Vagina (tissue), 2 donors: Measurements from ENCODE around the gene ALOXE3. TPM values are rescaled to one million over a fixed set of nuclear protein-coding genes. Genes with fewer than 3 reads are reported as not detected.

ENCODE experiments used
- DNase-seq, 2 donors: peaks; one replicate each; pipeline ENCODE4 v3.0.0-alpha.2; 2017; ENCODE audit errors: extremely low spot score in 2 of 2
- H3K27ac ChIP-seq: fragments of 200-600 bp; sonication (generic); one replicate; pipeline ENCODE4 v1.5.1; 2019
- H3K27me3 ChIP-seq: fragments of 200-600 bp; sonication (generic); one replicate; pipeline ENCODE4 v1.5.1; 2019
- H3K36me3 ChIP-seq, 2 donors: fragments of 200-600 bp; sonication (generic); one replicate each; pipeline ENCODE4 v1.5.1; 2017 to 2019
- H3K4me1 ChIP-seq: fragments of 200-600 bp; sonication (generic); one replicate; pipeline ENCODE4 v1.5.1; 2019
- H3K4me3 ChIP-seq, 2 donors: fragments of 200-600 bp; sonication (generic); 1 replicate in 1 of 2; 2 replicates in 1 of 2; pipeline ENCODE4 v1.5.1; 2016 to 2019
- H3K9me3 ChIP-seq: fragments of 200-600 bp; sonication (generic); one replicate; pipeline ENCODE4 v1.5.1; 2019
- POLR2A ChIP-seq, 2 donors: fragments of 450-650 bp; IDR thresholded peaks; one replicate each; pipeline ENCODE4 v1.6.1; 2017; ENCODE audit warnings: antibody characterized with exemption in 2 of 2, mild to moderate bottlenecking in 2 of 2, moderate library complexity in 2 of 2
- POLR2AphosphoS5 ChIP-seq, 2 donors: sonication (generic); formaldehyde crosslinking; IDR thresholded peaks; one replicate each; pipeline ENCODE4 v1.9.0; 2017; ENCODE audit warnings: antibody characterized with exemption in 2 of 2, mild to moderate bottlenecking in 2 of 2, low read depth in 1 of 2; ENCODE audit not compliant: insufficient read depth in 1 of 2
- intact Hi-C: fragments of 100-400 bp; cut with DNase I; formaldehyde crosslinking; loops from one replicate; pipeline ENCODE4 v1.15.1; 2023
- total RNA-seq: library from RNA; depleted of rRNA; stranded (reverse); fragments of >200 nt; gene quantifications from one replicate; pipeline ENCODE4 v1.2.3, GENCODE V29; 2016
- TF ChIP-seq, protein P1 (sequence below), 3 experiments: fragments of 450-650 bp in 2 of 3; fragments of 200-600 bp in 1 of 3; sonication (generic) in 1 of 3; IDR thresholded peaks; one replicate each; pipeline ENCODE4 v1.5.1; 2017 to 2019; ENCODE audit warnings: antibody characterized with exemption in 3 of 3, mild to moderate bottlenecking in 2 of 3, moderate library complexity in 2 of 3

The ALOXE3 gene
- total RNA-seq, 1 donor from 2014 or later, result 1.5 TPM

DNA sequence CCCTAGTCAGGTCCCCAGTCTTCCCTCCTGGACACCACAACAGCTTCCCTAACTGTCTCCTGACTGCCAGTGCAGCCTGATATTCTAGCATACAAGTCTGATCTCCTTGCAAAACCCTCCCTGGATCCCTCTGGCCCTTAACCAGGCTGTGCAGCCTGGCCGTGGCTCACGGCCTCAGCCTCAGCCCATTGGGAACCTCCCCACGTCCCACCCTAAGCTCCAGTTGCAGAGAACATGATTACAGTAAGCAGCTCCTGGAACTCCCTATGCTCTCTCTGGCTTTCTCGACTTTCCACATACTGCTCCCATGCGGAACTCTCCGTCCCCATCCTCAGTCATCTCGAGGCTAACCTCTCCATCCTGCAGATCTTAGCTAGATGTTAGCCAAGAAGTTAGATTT, 43.8 kb downstream of the ALOXE3 start:
- DNase-seq, result no peak
- intact Hi-C loops, result no loop called here
- peaks cover 28% of the 10 kb centered on the region for H3K4me1 ChIP-seq
- no peak overlapping the region for H3K27ac ChIP-seq
- TF ChIP-seq POLR2AphosphoS5 (IDR thresholded peaks at IDR 0.05; ENCODE audit: insufficient read depth in 1 of 2, low read depth in 1 of 2) (no peak), POLR2A (IDR thresholded peaks at IDR 0.05) (no peak)
- TF ChIP-seq, protein P1, sequence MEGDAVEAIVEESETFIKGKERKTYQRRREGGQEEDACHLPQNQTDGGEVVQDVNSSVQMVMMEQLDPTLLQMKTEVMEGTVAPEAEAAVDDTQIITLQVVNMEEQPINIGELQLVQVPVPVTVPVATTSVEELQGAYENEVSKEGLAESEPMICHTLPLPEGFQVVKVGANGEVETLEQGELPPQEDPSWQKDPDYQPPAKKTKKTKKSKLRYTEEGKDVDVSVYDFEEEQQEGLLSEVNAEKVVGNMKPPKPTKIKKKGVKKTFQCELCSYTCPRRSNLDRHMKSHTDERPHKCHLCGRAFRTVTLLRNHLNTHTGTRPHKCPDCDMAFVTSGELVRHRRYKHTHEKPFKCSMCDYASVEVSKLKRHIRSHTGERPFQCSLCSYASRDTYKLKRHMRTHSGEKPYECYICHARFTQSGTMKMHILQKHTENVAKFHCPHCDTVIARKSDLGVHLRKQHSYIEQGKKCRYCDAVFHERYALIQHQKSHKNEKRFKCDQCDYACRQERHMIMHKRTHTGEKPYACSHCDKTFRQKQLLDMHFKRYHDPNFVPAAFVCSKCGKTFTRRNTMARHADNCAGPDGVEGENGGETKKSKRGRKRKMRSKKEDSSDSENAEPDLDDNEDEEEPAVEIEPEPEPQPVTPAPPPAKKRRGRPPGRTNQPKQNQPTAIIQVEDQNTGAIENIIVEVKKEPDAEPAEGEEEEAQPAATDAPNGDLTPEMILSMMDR (IDR thresholded peaks at IDR 0.05), result no peak
- H3K36me3 ChIP-seq, result no peaks in the 10 kb centered on the region
- no peaks in the 10 kb centered on the region for H3K9me3 ChIP-seq
- H3K27me3 ChIP-seq, result peaks cover 10% of the 10 kb centered on the region
- no peak overlapping the region for H3K4me3 ChIP-seq

DNA sequence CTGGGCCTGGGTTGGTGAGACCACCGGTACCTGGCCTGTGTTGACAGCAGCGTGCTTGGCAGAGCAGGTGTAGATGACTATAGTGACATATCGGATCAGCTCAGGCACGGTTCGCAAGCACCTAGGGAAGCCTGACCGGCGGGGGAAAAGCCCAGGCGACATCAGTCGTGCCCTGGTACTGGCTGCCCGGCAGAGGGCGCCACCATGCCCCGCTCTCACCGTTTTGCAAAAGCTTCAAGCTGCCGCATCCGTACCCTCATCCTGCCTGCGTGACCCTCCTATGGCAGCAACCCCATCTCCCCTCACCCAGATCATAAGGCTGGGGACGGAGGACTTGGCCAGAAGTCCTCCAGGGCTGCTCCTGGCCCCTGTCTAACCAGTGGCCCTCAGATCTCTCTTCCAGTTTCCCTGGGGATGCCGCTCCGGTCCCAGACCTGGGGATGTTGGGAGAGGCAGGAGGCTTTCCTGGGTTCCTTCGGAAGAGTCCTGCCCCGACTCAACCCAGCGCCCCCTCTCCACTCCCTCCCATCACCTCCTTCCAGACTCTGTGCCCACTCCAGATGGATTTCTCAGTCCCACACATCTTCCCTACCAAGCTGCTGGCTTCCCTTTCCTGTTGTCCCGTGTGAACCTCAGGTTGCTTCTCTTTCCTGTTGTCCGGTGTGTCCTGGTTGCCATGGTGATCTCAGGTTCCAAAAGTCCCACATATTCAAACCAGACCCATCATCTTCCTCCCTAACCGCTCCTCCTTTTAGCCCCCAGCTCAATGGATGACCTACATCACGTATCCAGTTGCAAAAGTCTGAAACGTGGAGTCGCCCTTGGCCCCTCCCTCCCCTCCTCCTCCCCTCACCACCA, 44.5 kb downstream of the ALOXE3 start:
- peaks cover 21% of the 10 kb centered on the region for H3K4me1 ChIP-seq
- H3K27ac ChIP-seq, result no peak overlapping the region
- H3K36me3 ChIP-seq, result no peaks in the 10 kb centered on the region
- peak overlapping the region in 1 of 2 donors; percentile 2 for H3K4me3 ChIP-seq
- no peak for DNase-seq
- H3K27me3 ChIP-seq, result peaks cover 10% of the 10 kb centered on the region
- intact Hi-C loops, result no loop called here
- TF ChIP-seq, protein P1 (IDR thresholded peaks at IDR 0.05), result peak in 2 of 3 experiments; percentile 51 to 60
- no peak for TF ChIP-seq POLR2AphosphoS5 (IDR thresholded peaks at IDR 0.05; ENCODE audit: insufficient read depth in 1 of 2, low read depth in 1 of 2)
- H3K9me3 ChIP-seq, result no peaks in the 10 kb centered on the region

DNA sequence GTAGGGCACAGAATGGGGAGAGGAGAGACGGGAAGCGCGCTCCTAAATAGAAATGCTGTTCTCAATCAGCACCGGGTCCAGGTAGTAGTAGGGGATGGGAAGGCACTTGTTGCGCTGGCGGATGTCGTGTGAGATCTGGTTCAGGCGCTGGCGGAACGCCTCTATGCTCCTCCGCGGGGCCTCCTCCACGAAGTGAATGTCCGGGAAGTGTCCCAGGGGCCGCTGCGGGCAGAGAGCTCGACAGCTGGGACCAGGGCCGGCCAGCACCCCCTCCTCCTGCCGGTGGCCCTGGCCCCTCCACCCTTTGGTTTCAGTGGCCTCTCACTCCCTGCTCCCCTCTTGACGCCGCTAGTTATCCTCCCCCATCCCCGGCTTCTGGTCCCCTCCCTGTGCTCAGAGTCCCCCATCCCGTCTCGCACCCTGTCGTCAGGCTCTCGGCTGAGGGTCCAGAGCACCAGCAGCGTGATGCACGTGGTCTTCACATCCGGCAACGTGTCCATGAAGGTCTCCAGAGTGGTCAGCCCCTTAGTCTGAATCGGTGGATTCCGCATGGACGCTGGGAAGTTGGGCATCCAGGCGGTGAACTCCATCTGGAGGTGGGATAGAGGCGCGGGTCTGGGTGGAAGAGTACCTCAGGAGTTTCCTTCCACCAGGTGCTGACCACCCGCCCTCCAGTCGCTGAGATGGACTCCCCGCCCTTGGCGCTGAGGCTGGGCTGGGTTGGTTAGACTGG, 45.4 kb downstream of the ALOXE3 start:
- Histone ChIP-seq H3K27ac (no peak overlapping the region), H3K27me3 (peaks cover 10% of the 10 kb centered on the region), H3K36me3 (no peaks in the 10 kb centered on the region), H3K9me3 (no peaks in the 10 kb centered on the region), H3K4me1 (peaks cover 20% of the 10 kb centered on the region), H3K4me3 (peak overlapping the region in 1 of 2 donors; percentile 2)
- intact Hi-C loops, result no loop called here
- DNase-seq, result no peak
- TF ChIP-seq POLR2AphosphoS5 (IDR thresholded peaks at IDR 0.05; ENCODE audit: insufficient read depth in 1 of 2, low read depth in 1 of 2) (no peak), POLR2A (IDR thresholded peaks at IDR 0.05) (no peak)
- TF ChIP-seq, protein P1 (IDR thresholded peaks at IDR 0.05), result no peak

DNA sequence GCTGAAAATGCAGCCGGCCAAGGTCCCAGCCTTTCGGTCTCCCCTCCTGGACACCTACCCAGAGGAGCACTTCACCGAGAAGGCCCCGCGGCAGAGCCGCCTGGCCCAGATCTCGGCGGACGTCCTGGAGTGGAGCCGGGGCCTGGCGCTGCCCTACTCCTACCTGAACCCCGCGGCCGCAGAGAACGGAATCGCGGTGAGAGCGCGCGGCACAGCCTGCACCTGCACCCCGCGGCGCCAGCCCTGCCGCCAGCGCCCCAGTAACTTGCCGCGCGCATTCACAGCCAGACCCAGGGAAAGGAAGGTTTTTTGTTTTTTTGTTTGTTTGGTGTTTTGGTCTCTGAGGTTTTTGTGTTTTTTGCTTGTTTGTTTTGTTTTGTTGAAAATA, 46.0 kb downstream of the ALOXE3 start:
- intact Hi-C loops, result no loop called here
- no peak overlapping the region for H3K27ac ChIP-seq
- no peak for DNase-seq
- H3K4me3 ChIP-seq, result no peak overlapping the region
- TF ChIP-seq, protein P1 (IDR thresholded peaks at IDR 0.05), result no peak
- no peak for TF ChIP-seq POLR2A (IDR thresholded peaks at IDR 0.05)
- no peak for TF ChIP-seq POLR2AphosphoS5 (IDR thresholded peaks at IDR 0.05; ENCODE audit: insufficient read depth in 1 of 2, low read depth in 1 of 2)
- no peaks in the 10 kb centered on the region for H3K36me3 ChIP-seq
- H3K27me3 ChIP-seq, result peaks cover 10% of the 10 kb centered on the region
- peaks cover 20% of the 10 kb centered on the region for H3K4me1 ChIP-seq
- H3K9me3 ChIP-seq, result no peaks in the 10 kb centered on the region
